ENCODE measurements around the gene HCRTR1. TPM values are rescaled to one million over a fixed set of nuclear protein-coding genes. Genes with fewer than 3 reads are reported as not detected.

The HCRTR1 gene
- total and polyA plus RNA-seq, 2 donors (not counting 1 experiment from before 2014, with no cell fraction given): 0.22 TPM; not detected in 1

DNA sequence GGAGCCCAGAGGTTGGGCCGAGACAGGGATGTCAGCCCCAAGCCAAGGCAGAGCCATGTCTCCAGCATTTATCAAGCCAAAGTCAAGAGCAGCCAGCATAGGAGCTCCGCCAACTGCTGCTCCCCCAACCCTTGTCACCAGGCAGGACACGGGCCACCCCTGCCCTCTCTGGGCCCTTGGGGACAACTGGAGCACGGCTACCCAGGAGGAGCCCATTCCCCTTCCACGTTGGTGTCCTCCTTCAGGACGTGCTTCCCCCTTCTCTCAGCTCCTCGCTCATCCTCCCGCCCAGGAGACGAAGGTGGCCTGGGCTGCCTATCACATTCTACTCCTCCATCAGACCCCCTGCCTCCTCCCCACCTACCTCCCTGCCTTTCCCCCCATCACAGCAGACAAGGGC lies 47.0 kb downstream of the HCRTR1 start:
- no peak overlapping the region for H3K9ac ChIP-seq (ENCODE audit: low read length)
- ChIA-PET POLR2A (interaction anchor here (1.8 kb wide), 1 partner anchor 125 kb away, joined by 7 read pairs; no protein-coding TSS in a partner anchor), CTCF (interaction anchor here (0.6 to 10.8 kb wide), 16 partner anchors 9 to 400 kb away, joined by 3 to 184 read pairs (median 6); partner anchors contain the start of gene PEF1)
- no peak overlapping the region for H3K27ac ChIP-seq (ENCODE audit: low read length in 2 of 2)
- no peaks in the 10 kb centered on the region for H3K79me2 ChIP-seq (ENCODE audit: control insufficient read depth, insufficient read depth, low read length)
- H3K4me3 ChIP-seq (ENCODE audit: control extremely low read depth in 1 of 5, extremely low read depth in 1 of 5, insufficient read depth in 1 of 5, low read depth in 2 of 5, low read length in 4 of 5): no peak overlapping the region
- no peak for TF ChIP-seq EZH2 (IDR thresholded peaks at IDR 0.05; ENCODE audit: borderline replicate concordance, insufficient read depth, low read depth, low read length, poor library complexity, severe bottlenecking)
- TF ChIP-seq, protein P1, sequence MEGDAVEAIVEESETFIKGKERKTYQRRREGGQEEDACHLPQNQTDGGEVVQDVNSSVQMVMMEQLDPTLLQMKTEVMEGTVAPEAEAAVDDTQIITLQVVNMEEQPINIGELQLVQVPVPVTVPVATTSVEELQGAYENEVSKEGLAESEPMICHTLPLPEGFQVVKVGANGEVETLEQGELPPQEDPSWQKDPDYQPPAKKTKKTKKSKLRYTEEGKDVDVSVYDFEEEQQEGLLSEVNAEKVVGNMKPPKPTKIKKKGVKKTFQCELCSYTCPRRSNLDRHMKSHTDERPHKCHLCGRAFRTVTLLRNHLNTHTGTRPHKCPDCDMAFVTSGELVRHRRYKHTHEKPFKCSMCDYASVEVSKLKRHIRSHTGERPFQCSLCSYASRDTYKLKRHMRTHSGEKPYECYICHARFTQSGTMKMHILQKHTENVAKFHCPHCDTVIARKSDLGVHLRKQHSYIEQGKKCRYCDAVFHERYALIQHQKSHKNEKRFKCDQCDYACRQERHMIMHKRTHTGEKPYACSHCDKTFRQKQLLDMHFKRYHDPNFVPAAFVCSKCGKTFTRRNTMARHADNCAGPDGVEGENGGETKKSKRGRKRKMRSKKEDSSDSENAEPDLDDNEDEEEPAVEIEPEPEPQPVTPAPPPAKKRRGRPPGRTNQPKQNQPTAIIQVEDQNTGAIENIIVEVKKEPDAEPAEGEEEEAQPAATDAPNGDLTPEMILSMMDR (IDR thresholded peaks at IDR 0.05): no peak
- Mint-ChIP-seq H3K4me1 (peaks cover 3% of the 10 kb centered on the region), H3K9me3 (ENCODE audit: insufficient read depth) (no peaks in the 10 kb centered on the region), H3K27ac (no peak overlapping the region), H3K4me3 (no peak overlapping the region), H3K27me3 (peaks cover 12% of the 10 kb centered on the region)
- peaks cover 0 to 1% of the 10 kb centered on the region in 2 donors for H3K4me1 ChIP-seq (ENCODE audit: control insufficient read depth in 2 of 2, insufficient read depth in 2 of 2, low read length in 2 of 2)
- H3K9me3 ChIP-seq (ENCODE audit: control extremely low read depth in 1 of 3, control insufficient read depth in 2 of 3, insufficient read depth in 1 of 3, low read length in 2 of 3): no peaks in the 10 kb centered on the region
- intact Hi-C loops (cut with micrococcal nuclease): no loop called here
- no peaks in the 10 kb centered on the region for H3K36me3 ChIP-seq (replicated peaks in 1 of 2; ENCODE audit: control extremely low read depth in 1 of 2, control insufficient read depth in 1 of 2, extremely low read depth in 1 of 2, insufficient read depth in 2 of 2, low read length in 1 of 2)
- no peak for ATAC-seq (ENCODE audit: low read depth)
- DNase-seq: no peak
- WGBS (ENCODE audit: insufficient coverage): 80% methylated on average over 9 of the region's 9 CpGs
- no peak overlapping the region for H3K4me2 ChIP-seq (replicated peaks; ENCODE audit: low read depth, low read length, poor library complexity, severe bottlenecking)
- no peaks in the 10 kb centered on the region for H4K20me1 ChIP-seq (ENCODE audit: control insufficient read depth, insufficient read depth, low read length, poor library complexity, severe bottlenecking)
- H2AFZ ChIP-seq (ENCODE audit: insufficient read depth, low read depth, low read length, poor library complexity, severe bottlenecking): no peak overlapping the region
- H3K27me3 ChIP-seq (replicated peaks in 1 of 4; ENCODE audit: control extremely low read depth in 1 of 4, control insufficient read depth in 3 of 4, insufficient read depth in 4 of 4, low read length in 3 of 4): peaks cover 0 to 11% (median 3%) of the 10 kb centered on the region in 4 experiments

GRCh38 chr1:31665234-31665878 lies 47.9 kb downstream of the HCRTR1 start:
- intact Hi-C loops (cut with micrococcal nuclease): no loop called here

More at GRCh38 chr1:31665234-31665878, 47.9 kb downstream of the HCRTR1 start:
- TF ChIP-seq, protein P1 (IDR thresholded peaks at IDR 0.05): no peak
- no peak for TF ChIP-seq EZH2 (IDR thresholded peaks at IDR 0.05; ENCODE audit: borderline replicate concordance, insufficient read depth, low read depth, low read length, poor library complexity, severe bottlenecking)
- Histone ChIP-seq H3K27ac (ENCODE audit: low read length in 2 of 2) (no peak overlapping the region), H4K20me1 (ENCODE audit: control insufficient read depth, insufficient read depth, low read length, poor library complexity, severe bottlenecking) (no peaks in the 10 kb centered on the region), H3K9ac (ENCODE audit: low read length) (no peak overlapping the region), H3K9me3 (ENCODE audit: control extremely low read depth in 1 of 3, control insufficient read depth in 2 of 3, insufficient read depth in 1 of 3, low read length in 2 of 3) (no peaks in the 10 kb centered on the region), H2AFZ (ENCODE audit: insufficient read depth, low read depth, low read length, poor library complexity, severe bottlenecking) (no peak overlapping the region), H3K36me3 (replicated peaks in 1 of 2; ENCODE audit: control extremely low read depth in 1 of 2, control insufficient read depth in 1 of 2, extremely low read depth in 1 of 2, insufficient read depth in 2 of 2, low read length in 1 of 2) (no peaks in the 10 kb centered on the region), H3K4me1 (ENCODE audit: control insufficient read depth in 2 of 2, insufficient read depth in 2 of 2, low read length in 2 of 2) (peaks cover 7 to 10% of the 10 kb centered on the region in 2 donors), H3K4me3 (ENCODE audit: control extremely low read depth in 1 of 5, extremely low read depth in 1 of 5, insufficient read depth in 1 of 5, low read depth in 2 of 5, low read length in 4 of 5) (no peak overlapping the region), H3K4me2 (replicated peaks; ENCODE audit: low read depth, low read length, poor library complexity, severe bottlenecking) (no peak overlapping the region), H3K79me2 (ENCODE audit: control insufficient read depth, insufficient read depth, low read length) (no peaks in the 10 kb centered on the region), H3K27me3 (replicated peaks in 1 of 4; ENCODE audit: control extremely low read depth in 1 of 4, control insufficient read depth in 3 of 4, insufficient read depth in 4 of 4, low read length in 3 of 4) (peaks cover 0 to 17% (median 6%) of the 10 kb centered on the region in 4 experiments)
- Mint-ChIP-seq H3K9me3 (ENCODE audit: insufficient read depth) (no peaks in the 10 kb centered on the region), H3K4me3 (no peak overlapping the region), H3K27me3 (peaks cover 20% of the 10 kb centered on the region), H3K4me1 (peaks cover 10% of the 10 kb centered on the region), H3K27ac (no peak overlapping the region)
- 55% methylated on average over 6 of the region's 7 CpGs for WGBS (ENCODE audit: insufficient coverage)
- ATAC-seq (ENCODE audit: low read depth) (no peak), DNase-seq (no peak)
- ChIA-PET POLR2A (interaction anchor here (0.5 to 1.8 kb wide), 2 partner anchors 124 to 743 kb away, joined by 4 to 7 read pairs; no protein-coding TSS in a partner anchor), CTCF (interaction anchor here (0.7 to 10.8 kb wide), 15 partner anchors 8 to 400 kb away, joined by 3 to 184 read pairs (median 5); no protein-coding TSS in a partner anchor)

All from B cell (primary cell).